HepG2 (cell line): Measurements from ENCODE around the gene LYRM4.

ENCODE experiments used
- ELF4 ChIP-seq: sonication (generic); formaldehyde crosslinking; IDR thresholded peaks from 2 replicates; pipeline ENCODE4 v1.5.0; 2020; ENCODE audit warnings: missing genetic modification reagents, mild to moderate bottlenecking, moderate library complexity, borderline replicate concordance
- TF ChIP-seq, protein P1 (sequence below): IDR thresholded peaks from 2 replicates; pipeline ENCODE4 v1.6.1; 2016; ENCODE audit warnings: low read depth, missing genetic modification reagents, missing compliant biosample characterization
- TF ChIP-seq, protein P2 (sequence below): sonication (generic); formaldehyde crosslinking; IDR thresholded peaks from 2 replicates; pipeline ENCODE4 v1.5.0; 2020; ENCODE audit warnings: mild to moderate bottlenecking, missing genetic modification reagents, moderate library complexity

DNA sequence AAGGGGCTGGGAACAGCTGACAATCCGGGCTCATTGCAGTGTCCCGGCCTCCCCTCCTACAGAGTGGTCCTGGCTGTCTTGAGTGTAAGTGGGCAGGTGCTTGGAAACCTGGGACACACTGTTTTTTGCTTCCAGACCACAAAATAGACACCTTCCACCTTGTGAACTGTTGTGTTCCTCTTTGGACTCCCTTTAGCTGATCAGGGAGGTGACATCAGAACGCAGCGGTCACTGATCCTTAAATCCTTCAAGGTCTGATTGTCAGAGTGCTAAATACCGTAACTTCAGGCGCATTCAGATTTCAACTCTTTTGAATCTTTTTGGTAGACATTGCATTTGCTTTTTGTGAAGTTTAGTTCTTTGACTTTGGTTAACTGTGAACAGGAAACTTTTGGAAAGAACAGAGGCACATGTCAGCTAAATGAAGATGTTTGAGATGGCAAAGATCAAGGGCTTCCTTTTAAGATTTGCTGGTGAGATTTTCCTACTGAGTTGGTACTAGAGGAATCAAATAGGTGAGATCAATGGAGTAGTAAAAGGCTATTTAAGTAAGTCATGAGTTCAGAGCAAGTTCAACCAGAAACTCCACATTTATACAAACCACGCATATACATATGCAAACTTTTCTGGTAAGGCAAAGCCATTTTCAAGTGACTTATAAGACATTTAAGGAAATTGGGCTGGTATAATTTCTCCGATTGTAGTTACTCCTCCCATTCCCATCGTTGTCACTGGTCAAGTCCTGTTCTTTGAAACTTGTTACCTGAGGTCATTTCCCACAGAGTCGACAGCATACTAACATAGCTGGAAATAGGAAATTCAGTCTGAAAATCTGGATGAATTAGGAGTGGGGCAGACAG lies 169.3 kb downstream of the LYRM4 start:
- TF ChIP-seq ELF4 (CRISPR knock-in tag): no peak
- TF ChIP-seq, protein P1, sequence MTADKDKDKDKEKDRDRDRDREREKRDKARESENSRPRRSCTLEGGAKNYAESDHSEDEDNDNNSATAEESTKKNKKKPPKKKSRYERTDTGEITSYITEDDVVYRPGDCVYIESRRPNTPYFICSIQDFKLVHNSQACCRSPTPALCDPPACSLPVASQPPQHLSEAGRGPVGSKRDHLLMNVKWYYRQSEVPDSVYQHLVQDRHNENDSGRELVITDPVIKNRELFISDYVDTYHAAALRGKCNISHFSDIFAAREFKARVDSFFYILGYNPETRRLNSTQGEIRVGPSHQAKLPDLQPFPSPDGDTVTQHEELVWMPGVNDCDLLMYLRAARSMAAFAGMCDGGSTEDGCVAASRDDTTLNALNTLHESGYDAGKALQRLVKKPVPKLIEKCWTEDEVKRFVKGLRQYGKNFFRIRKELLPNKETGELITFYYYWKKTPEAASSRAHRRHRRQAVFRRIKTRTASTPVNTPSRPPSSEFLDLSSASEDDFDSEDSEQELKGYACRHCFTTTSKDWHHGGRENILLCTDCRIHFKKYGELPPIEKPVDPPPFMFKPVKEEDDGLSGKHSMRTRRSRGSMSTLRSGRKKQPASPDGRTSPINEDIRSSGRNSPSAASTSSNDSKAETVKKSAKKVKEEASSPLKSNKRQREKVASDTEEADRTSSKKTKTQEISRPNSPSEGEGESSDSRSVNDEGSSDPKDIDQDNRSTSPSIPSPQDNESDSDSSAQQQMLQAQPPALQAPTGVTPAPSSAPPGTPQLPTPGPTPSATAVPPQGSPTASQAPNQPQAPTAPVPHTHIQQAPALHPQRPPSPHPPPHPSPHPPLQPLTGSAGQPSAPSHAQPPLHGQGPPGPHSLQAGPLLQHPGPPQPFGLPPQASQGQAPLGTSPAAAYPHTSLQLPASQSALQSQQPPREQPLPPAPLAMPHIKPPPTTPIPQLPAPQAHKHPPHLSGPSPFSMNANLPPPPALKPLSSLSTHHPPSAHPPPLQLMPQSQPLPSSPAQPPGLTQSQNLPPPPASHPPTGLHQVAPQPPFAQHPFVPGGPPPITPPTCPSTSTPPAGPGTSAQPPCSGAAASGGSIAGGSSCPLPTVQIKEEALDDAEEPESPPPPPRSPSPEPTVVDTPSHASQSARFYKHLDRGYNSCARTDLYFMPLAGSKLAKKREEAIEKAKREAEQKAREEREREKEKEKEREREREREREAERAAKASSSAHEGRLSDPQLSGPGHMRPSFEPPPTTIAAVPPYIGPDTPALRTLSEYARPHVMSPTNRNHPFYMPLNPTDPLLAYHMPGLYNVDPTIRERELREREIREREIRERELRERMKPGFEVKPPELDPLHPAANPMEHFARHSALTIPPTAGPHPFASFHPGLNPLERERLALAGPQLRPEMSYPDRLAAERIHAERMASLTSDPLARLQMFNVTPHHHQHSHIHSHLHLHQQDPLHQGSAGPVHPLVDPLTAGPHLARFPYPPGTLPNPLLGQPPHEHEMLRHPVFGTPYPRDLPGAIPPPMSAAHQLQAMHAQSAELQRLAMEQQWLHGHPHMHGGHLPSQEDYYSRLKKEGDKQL: no peak
- TF ChIP-seq, protein P2, sequence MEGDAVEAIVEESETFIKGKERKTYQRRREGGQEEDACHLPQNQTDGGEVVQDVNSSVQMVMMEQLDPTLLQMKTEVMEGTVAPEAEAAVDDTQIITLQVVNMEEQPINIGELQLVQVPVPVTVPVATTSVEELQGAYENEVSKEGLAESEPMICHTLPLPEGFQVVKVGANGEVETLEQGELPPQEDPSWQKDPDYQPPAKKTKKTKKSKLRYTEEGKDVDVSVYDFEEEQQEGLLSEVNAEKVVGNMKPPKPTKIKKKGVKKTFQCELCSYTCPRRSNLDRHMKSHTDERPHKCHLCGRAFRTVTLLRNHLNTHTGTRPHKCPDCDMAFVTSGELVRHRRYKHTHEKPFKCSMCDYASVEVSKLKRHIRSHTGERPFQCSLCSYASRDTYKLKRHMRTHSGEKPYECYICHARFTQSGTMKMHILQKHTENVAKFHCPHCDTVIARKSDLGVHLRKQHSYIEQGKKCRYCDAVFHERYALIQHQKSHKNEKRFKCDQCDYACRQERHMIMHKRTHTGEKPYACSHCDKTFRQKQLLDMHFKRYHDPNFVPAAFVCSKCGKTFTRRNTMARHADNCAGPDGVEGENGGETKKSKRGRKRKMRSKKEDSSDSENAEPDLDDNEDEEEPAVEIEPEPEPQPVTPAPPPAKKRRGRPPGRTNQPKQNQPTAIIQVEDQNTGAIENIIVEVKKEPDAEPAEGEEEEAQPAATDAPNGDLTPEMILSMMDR (CRISPR knock-in tag): no peak
